Trophoblast cell (in vitro differentiated cells and primary cell): ENCODE data around the gene EMILIN2.
A peak's percentile ranks its signal among the peaks of the same experiment; 100 is the strongest.

Experiments
- DNase-seq, 2 donors: peaks; one replicate each; pipeline ENCODE4 v3.0.0-alpha.2; 2016
- H2AFZ ChIP-seq: 2 replicates; pipeline ENCODE4 v1.6.1; 2013; ENCODE audit warnings: low read length, moderate library complexity, mild to moderate bottlenecking; ENCODE audit not compliant: insufficient read depth, poor library complexity
- H2AK5ac ChIP-seq: 2 replicates; pipeline ENCODE4 v1.6.1; 2013; ENCODE audit warnings: mild to moderate bottlenecking, low read length
- H2BK120ac ChIP-seq: 2 replicates; pipeline ENCODE4 v1.6.1; 2013; ENCODE audit warnings: low read length, mild to moderate bottlenecking, moderate library complexity; ENCODE audit not compliant: insufficient read depth, poor library complexity
- H2BK12ac ChIP-seq: 2 replicates; pipeline ENCODE4 v1.6.1; 2013; ENCODE audit warnings: mild to moderate bottlenecking, low read length, moderate library complexity
- H2BK5ac ChIP-seq: 2 replicates; pipeline ENCODE4 v1.6.1; 2013; ENCODE audit warnings: low read length, low read depth, moderate library complexity, mild to moderate bottlenecking; ENCODE audit not compliant: poor library complexity
- H3K14ac ChIP-seq: 2 replicates; pipeline ENCODE4 v1.6.1; 2013; ENCODE audit warnings: mild to moderate bottlenecking, low read length
- H3K18ac ChIP-seq: 2 replicates; pipeline ENCODE4 v1.6.1; 2013; ENCODE audit warnings: mild to moderate bottlenecking, low read length
- H3K23ac ChIP-seq: 2 replicates; pipeline ENCODE4 v1.6.1; 2013; ENCODE audit warnings: low read length
- H3K27ac ChIP-seq: 2 replicates; pipeline ENCODE4 v1.5.1; 2013; ENCODE audit warnings: low read depth, mild to moderate bottlenecking, inconsistent platforms, low read length, moderate library complexity
- H3K27me3 ChIP-seq: 2 replicates; pipeline ENCODE4 v1.6.1; 2013; ENCODE audit warnings: inconsistent platforms, mild to moderate bottlenecking, low read length, moderate library complexity; ENCODE audit not compliant: insufficient read depth
- H3K36me3 ChIP-seq, 2 experiments: 1 replicate in 1 of 2; 2 replicates in 1 of 2; pipeline ENCODE4 v1.6.1; 2013; ENCODE audit warnings: low read length in 2 of 2, mild to moderate bottlenecking in 2 of 2, moderate library complexity in 1 of 2; ENCODE audit not compliant: insufficient read depth in 2 of 2, control insufficient read depth in 1 of 2
- H3K4ac ChIP-seq: 2 replicates; pipeline ENCODE4 v1.6.1; 2013; ENCODE audit warnings: low read depth, mild to moderate bottlenecking, low read length, moderate library complexity
- H3K4me1 ChIP-seq, 2 experiments: 1 replicate in 1 of 2; 2 replicates in 1 of 2; pipeline ENCODE4 v1.6.1; 2013; ENCODE audit warnings: low read length in 2 of 2, mild to moderate bottlenecking in 2 of 2, moderate library complexity in 1 of 2; ENCODE audit not compliant: insufficient read depth in 2 of 2, control insufficient read depth in 1 of 2
- H3K4me2 ChIP-seq: 2 replicates; pipeline ENCODE4 v1.6.1; 2013; ENCODE audit warnings: inconsistent platforms, mild to moderate bottlenecking, low read length, moderate library complexity
- H3K4me3 ChIP-seq: 2 replicates; pipeline ENCODE4 v1.5.1; 2013; ENCODE audit warnings: mild to moderate bottlenecking, low read depth, low read length, inconsistent platforms
- H3K79me1 ChIP-seq: one replicate; pipeline ENCODE4 v1.6.1; 2013; ENCODE audit warnings: low read length
- H3K79me2 ChIP-seq: 2 replicates; pipeline ENCODE4 v1.6.1; 2013; ENCODE audit warnings: low read length, mild to moderate bottlenecking; ENCODE audit not compliant: control insufficient read depth, insufficient read depth, poor library complexity
- H3K9ac ChIP-seq: 2 replicates; pipeline ENCODE4 v1.6.1; 2013; ENCODE audit warnings: mild to moderate bottlenecking, low read length
- H3K9me3 ChIP-seq: 2 replicates; pipeline ENCODE4 v1.6.1; 2013; ENCODE audit warnings: low read depth, mild to moderate bottlenecking, control low read depth, inconsistent platforms, low read length; ENCODE audit not compliant: insufficient read depth
- H4K12ac ChIP-seq: 2 replicates; pipeline ENCODE4 v1.6.1; 2013; ENCODE audit warnings: low read depth, mild to moderate bottlenecking, low read length, moderate library complexity
- H4K8ac ChIP-seq: 2 replicates; pipeline ENCODE4 v1.6.1; 2013; ENCODE audit warnings: low read depth, mild to moderate bottlenecking, low read length, moderate library complexity
- H4K91ac ChIP-seq: one replicate; pipeline ENCODE4 v1.6.1; 2013; ENCODE audit warnings: low read depth, mild to moderate bottlenecking, low read length, moderate library complexity
- WGBS: extraction: QIAGEN DNeasy Blood & Tissue Kit; methylation state at CpG from one replicate; pipeline ENCODE4 v1.1.7; 2013; ENCODE audit warnings: missing lambda C conversion rate; ENCODE audit not compliant: insufficient read length, insufficient coverage; ENCODE audit errors: extremely low coverage; 5-methylcytosine and 5-hydroxymethylcytosine counted together

Gene EMILIN2

GRCh38 chr18:2895391-2895790 lies 48.6 kb downstream of the EMILIN2 start:
- Histone ChIP-seq H3K36me3 (peaks cover 2 to 9% of the 10 kb centered on the region in 2 experiments), H2AFZ (no peak overlapping the region), H3K9ac (no peak overlapping the region), H3K79me2 (peaks cover 8% of the 10 kb centered on the region), H3K27me3 (no peaks in the 10 kb centered on the region), H3K4me3 (no peak overlapping the region), H4K91ac (no peak overlapping the region), H2BK120ac (peak overlapping the region; percentile 25), H2AK5ac (peak overlapping the region; percentile 33), H2BK12ac (peak overlapping the region; percentile 75), H4K8ac (peak overlapping the region; percentile 24), H3K4ac (peak overlapping the region; percentile 56), H3K4me1 (peaks cover 22 to 24% of the 10 kb centered on the region in 2 experiments), H3K18ac (peak overlapping the region; percentile 28), H3K4me2 (no peak overlapping the region), H3K9me3 (no peaks in the 10 kb centered on the region), H3K14ac (no peak overlapping the region), H4K12ac (no peak overlapping the region), H3K27ac (no peak overlapping the region), H3K23ac (no peak overlapping the region), H3K79me1 (peaks cover 9% of the 10 kb centered on the region), H2BK5ac (no peak overlapping the region)
- DNase-seq, result no peak
- no CpG with 5 or more reads among the region's 7 CpGs for WGBS

GRCh38 chr18:2896990-2897389 lies 50.2 kb downstream of the EMILIN2 start:
- Histone ChIP-seq H3K27me3 (no peaks in the 10 kb centered on the region), H3K79me1 (peaks cover 9% of the 10 kb centered on the region), H3K9ac (no peak overlapping the region), H3K27ac (no peak overlapping the region), H4K91ac (no peak overlapping the region), H3K36me3 (peaks cover 0 to 4% of the 10 kb centered on the region in 2 experiments), H3K18ac (no peak overlapping the region), H3K4me1 (peaks cover 18 to 19% of the 10 kb centered on the region in 2 experiments), H3K4me3 (no peak overlapping the region), H4K12ac (no peak overlapping the region), H4K8ac (no peak overlapping the region), H2BK12ac (no peak overlapping the region), H3K14ac (no peak overlapping the region), H3K9me3 (no peaks in the 10 kb centered on the region), H2AK5ac (no peak overlapping the region), H2BK5ac (no peak overlapping the region), H3K79me2 (peaks cover 8% of the 10 kb centered on the region), H3K4ac (no peak overlapping the region), H3K23ac (no peak overlapping the region), H2AFZ (no peak overlapping the region), H3K4me2 (no peak overlapping the region), H2BK120ac (no peak overlapping the region)
- no CpG with 5 or more reads among the region's 4 CpGs for WGBS
- DNase-seq, result peak; percentile 81 to 86

- no peak overlapping the region for H2BK12ac ChIP-seq
- no peak overlapping the region for H3K4me2 ChIP-seq
- H4K91ac ChIP-seq, result no peak overlapping the region
- H4K8ac ChIP-seq, result no peak overlapping the region
- no peak overlapping the region for H2AFZ ChIP-seq
- DNase-seq, result no peak
- H3K4me3 ChIP-seq, result no peak overlapping the region
- no peaks in the 10 kb centered on the region for H3K9me3 ChIP-seq
- H3K4ac ChIP-seq, result no peak overlapping the region
- WGBS, result no CpG with 5 or more reads among the region's 12 CpGs
- no peak overlapping the region for H2BK5ac ChIP-seq
- H3K27me3 ChIP-seq, result no peaks in the 10 kb centered on the region
- H2AK5ac ChIP-seq, result no peak overlapping the region
- H3K79me2 ChIP-seq, result peaks cover 8% of the 10 kb centered on the region
- no peak overlapping the region for H3K14ac ChIP-seq
- H2BK120ac ChIP-seq, result no peak overlapping the region
- peaks cover 16 to 17% of the 10 kb centered on the region in 2 experiments for H3K4me1 ChIP-seq
- no peak overlapping the region for H4K12ac ChIP-seq
- no peak overlapping the region for H3K18ac ChIP-seq
- H3K27ac ChIP-seq, result no peak overlapping the region
- H3K9ac ChIP-seq, result no peak overlapping the region
- H3K23ac ChIP-seq, result no peak overlapping the region
- H3K36me3 ChIP-seq, result peaks cover 0 to 4% of the 10 kb centered on the region in 2 experiments
- peaks cover 9% of the 10 kb centered on the region for H3K79me1 ChIP-seq
Measured at GRCh38 chr18:2897448-2898185, 50.8 kb downstream of the EMILIN2 start.

- Histone ChIP-seq H3K9me3 (no peaks in the 10 kb centered on the region), H3K36me3 (peaks cover 0 to 4% of the 10 kb centered on the region in 2 experiments), H3K4me3 (no peak overlapping the region), H3K4me2 (no peak overlapping the region), H2BK5ac (no peak overlapping the region), H4K12ac (no peak overlapping the region), H3K27ac (no peak overlapping the region), H4K8ac (no peak overlapping the region), H3K27me3 (no peaks in the 10 kb centered on the region), H2BK120ac (no peak overlapping the region), H3K18ac (no peak overlapping the region), H3K79me1 (peaks cover 9% of the 10 kb centered on the region), H3K23ac (no peak overlapping the region), H2AK5ac (no peak overlapping the region), H3K4ac (no peak overlapping the region), H3K14ac (no peak overlapping the region), H3K4me1 (peaks cover 16 to 17% of the 10 kb centered on the region in 2 experiments), H3K9ac (no peak overlapping the region), H3K79me2 (peaks cover 8% of the 10 kb centered on the region), H2BK12ac (no peak overlapping the region), H2AFZ (no peak overlapping the region), H4K91ac (peak overlapping the region; percentile 5)
- no peak for DNase-seq
- no CpG with 5 or more reads among the region's 6 CpGs for WGBS
Measured at GRCh38 chr18:2898186-2898640, 51.4 kb downstream of the EMILIN2 start.
